NB4 (cell line): ENCODE results near the gene NCAPH2.
"Not testable (repeated sequence)": the region's sequence is repeated elsewhere in the genome, so short reads cannot be mapped to it uniquely, and the experiment has no call there.

Source experiments
- DNase-seq: peaks from one replicate; pipeline ENCODE4 v3.0.0; 2010; ENCODE audit warnings: low read depth
- H3K4me3 ChIP-seq: one replicate; pipeline ENCODE4 v1.5.1; 2011; ENCODE audit warnings: mild to moderate bottlenecking, low read depth, low read length, moderate library complexity
- MYC ChIP-seq: IDR thresholded peaks from 2 replicates; pipeline ENCODE4 v1.6.1; 2011; ENCODE audit warnings: low read depth, low read length
- POLR2A ChIP-seq: IDR thresholded peaks from 2 replicates; pipeline ENCODE4 v1.6.1; 2011; ENCODE audit warnings: mild to moderate bottlenecking; ENCODE audit not compliant: insufficient read length; ENCODE audit errors: extremely low read depth
- TF ChIP-seq, protein P1 (sequence below): IDR thresholded peaks from 2 replicates; pipeline ENCODE4 v1.6.1; 2011; ENCODE audit warnings: low read depth, low read length
- TF ChIP-seq, protein P2 (sequence below): IDR thresholded peaks from one replicate; pipeline ENCODE4 v1.5.1; 2012; ENCODE audit warnings: low read depth, low read length

NCAPH2 gene

DNA sequence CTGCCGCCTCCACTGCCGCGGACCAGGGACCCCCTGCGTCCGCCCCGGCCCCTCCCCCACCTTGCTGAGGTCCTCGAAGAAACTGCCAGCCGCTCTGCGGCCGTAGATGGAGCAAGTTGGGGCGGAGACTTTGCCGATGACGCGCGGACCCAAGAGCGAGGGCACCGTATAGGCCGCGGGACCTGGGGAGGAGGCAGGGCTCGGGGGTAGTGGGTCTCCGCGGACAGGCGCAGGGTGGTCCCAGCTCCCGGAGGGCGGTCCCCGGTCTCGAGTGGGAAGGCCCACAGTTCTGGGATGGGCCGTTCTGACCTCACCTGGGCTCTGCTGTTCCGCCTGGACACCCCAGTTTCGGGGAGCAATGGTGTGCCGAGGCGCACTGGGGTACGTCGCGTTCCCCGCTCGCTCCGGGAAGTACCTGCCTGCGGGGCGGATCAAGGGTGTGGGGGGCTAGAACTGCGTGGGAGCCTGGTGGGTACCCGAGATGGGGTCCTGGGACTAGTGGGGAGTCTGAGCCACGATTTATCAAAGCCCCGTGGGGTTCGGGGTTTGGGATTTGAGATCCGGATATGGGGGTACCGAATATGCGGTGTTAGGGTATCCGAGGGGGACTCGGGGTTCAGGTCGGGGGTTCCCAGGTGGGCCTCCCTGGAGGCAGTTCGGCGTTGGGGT, 23.0 kb downstream of the NCAPH2 start:
- peak overlapping the region; percentile 73 for H3K4me3 ChIP-seq
- DNase-seq, result peak; percentile 93
- TF ChIP-seq, protein P1, sequence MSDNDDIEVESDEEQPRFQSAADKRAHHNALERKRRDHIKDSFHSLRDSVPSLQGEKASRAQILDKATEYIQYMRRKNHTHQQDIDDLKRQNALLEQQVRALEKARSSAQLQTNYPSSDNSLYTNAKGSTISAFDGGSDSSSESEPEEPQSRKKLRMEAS, result 0 out of 2 replicates have a peak, but pooled peaks have one; percentile 11
- peak; percentile 61 for TF ChIP-seq POLR2A
- TF ChIP-seq, protein P2, sequence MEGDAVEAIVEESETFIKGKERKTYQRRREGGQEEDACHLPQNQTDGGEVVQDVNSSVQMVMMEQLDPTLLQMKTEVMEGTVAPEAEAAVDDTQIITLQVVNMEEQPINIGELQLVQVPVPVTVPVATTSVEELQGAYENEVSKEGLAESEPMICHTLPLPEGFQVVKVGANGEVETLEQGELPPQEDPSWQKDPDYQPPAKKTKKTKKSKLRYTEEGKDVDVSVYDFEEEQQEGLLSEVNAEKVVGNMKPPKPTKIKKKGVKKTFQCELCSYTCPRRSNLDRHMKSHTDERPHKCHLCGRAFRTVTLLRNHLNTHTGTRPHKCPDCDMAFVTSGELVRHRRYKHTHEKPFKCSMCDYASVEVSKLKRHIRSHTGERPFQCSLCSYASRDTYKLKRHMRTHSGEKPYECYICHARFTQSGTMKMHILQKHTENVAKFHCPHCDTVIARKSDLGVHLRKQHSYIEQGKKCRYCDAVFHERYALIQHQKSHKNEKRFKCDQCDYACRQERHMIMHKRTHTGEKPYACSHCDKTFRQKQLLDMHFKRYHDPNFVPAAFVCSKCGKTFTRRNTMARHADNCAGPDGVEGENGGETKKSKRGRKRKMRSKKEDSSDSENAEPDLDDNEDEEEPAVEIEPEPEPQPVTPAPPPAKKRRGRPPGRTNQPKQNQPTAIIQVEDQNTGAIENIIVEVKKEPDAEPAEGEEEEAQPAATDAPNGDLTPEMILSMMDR, result no peak

DNA sequence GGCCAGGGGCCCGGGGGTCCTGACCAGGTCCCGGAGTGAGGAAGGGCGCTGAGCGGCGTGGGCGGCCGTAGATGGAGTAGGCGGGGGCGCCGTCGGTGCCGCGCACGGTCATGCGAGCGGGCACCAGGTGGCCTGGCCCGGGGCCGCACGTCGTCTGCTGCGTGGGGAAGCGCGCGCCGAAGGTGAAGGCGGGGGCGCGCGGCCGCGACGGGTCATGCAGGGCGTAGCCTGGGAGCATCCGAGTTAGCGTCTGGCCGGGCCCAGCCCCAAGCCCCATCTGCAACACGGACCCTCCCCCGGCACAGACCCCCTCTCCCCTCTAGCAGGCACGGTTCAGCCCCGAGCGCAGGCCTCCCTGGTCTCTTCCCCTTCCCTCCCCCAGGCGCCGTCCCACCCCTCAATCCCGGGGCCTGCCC, 23.5 kb downstream of the NCAPH2 start:
- H3K4me3 ChIP-seq, result peak overlapping the region; percentile 73
- TF ChIP-seq MYC (peak; percentile 38), POLR2A (no peak)
- TF ChIP-seq, protein P1, result peak; percentile 25; the same call in 1 of the 2 replicates
- peak; percentile 77 for DNase-seq

DNA sequence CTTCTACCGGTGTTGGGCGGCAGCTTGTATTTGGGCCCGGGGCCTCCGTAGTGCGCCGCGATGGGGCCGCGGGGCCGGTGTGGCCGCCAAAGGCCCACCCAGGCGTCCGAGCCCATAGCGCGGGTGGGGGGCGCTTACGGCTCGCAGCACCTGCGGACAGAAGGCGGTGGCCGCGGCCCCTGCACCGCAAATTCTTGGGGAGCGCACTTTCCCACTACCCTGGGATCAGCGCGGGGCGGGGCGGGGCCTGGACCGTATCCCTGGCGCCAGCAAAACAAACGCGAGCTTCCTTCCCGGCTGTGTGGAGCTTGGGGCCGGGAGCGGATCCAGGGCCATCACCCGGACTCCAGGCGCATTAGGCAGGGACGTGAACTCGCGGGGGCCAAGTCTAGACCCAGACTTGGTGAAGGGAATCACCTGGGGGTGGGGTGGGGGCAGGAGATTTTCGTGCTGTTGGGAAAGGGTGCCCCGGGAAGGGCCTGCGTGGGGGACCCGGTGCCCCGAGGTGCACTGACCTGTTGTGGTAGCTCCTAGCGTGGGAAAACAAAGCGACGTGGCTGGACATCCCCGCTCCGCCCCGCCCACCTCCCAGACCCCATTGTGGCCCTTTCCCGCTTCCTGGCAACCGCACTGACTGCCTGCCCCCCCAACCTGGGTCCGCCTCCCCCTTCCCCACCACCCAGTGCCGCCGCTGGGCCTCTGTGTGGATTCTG, 24.1 kb downstream of the NCAPH2 start:
- peak; percentile 38 for DNase-seq
- peak overlapping the region; percentile 73 for H3K4me3 ChIP-seq
- TF ChIP-seq, protein P2, result no peak
- TF ChIP-seq MYC (no peak), POLR2A (no peak)
- TF ChIP-seq, protein P1, result no peak

DNA sequence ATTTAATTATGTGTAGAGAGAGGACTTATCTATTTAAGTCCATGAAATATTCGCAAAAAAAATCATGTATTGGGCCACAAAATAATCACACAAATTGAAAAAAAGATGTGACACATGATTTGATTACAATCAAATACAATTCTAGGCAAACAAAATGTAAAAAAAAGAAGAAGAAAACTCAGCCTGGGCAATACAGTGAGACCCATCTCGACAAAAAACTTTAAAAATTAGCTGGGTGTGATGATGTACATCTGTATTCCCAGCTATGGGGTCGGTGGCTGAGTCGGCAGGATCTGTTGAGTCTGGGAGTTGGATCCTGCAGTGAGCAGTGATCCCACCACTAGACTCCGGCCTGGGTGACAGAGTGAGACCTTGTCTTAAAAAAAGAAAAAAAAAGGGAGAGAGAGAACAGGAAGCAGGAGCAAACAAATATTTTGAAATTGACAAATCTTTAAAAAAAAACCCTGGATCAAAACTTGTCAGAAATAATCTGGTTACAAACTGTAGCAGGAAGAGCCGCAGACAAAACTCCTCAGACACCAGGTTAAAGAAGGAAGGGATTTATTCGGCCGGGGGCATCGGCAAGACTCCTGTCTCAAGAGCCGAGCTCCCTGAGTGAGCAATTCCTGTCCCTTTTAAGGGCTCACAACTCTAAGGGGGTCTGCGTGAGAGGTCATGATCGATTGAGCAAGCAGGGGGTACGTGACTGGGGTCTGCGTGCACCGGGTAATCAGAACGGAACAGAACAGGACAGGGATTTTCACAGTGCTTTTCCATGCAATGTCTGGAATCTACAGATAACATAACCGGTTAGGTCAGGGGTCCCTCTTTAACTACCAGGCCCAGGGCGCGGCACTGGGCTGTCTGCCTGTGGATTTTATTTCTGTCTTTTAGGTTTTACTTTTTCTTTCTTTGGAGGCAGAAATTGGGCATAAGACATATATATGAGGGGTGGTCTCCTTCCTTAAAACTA, 25.1 kb downstream of the NCAPH2 start:
- no peak for TF ChIP-seq POLR2A
- DNase-seq, result no peak
- H3K4me3 ChIP-seq, result no peak overlapping the region

DNA sequence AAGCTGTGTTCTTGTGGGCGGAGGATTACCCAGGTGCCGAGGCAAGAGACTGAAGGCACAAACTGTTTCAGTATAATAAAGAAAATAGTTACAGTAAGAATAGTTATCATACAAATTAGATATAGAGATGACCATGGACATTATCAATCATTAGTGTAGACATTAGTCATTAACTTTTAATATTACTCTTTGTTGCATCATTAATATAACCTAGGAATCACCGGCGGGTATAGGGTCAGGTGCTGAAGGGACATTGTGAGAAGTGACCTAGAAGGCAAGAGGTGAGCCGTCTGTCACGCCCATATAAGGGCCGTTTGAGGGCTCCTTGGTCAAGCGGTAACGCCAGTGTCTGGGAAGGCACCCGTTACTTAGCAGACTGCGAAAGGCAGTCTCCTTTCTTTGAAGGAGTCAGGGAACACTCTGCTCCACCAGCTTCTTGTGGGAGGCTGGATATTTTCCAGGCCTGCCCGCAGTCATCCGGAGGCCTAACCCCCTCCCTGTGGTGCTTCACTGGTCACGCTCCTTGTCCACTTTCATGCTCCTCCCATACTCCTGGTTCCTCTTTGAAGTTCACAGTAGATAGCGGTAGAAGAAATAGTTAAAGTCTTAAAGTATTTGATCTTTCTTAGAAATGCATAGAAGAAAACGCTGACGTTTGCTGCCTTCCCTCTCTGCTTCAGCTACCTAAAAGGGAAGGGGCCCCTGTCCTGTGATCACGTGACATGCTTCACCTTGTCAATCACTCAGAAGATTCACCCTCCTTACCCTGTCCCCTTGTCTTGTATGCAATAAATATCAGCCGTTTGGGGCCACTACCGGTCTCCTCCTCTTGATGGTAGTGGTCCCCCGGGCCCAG, 26.1 kb downstream of the NCAPH2 start:
- H3K4me3 ChIP-seq, result not testable (repeated sequence)
- DNase-seq, result peak; percentile 78

DNA sequence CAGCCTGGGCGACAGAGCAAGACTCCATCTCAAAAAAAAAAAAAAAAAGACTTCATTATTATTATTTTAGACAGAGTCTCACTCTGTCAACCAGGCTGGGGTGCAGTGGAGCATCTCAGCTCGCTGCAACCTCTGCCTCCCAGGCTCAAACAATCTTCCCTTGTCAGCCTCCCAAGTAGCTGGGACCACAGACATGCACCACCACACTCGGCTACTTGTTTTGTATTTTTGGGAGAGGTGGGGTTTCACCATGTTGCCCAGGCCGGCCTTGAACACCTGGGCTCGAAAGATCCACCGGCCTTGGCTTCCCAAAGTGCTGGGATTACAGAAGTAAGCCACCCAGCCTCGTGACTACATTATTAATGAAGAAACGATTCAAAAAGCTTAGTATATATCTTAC, 27.1 kb downstream of the NCAPH2 start:
- no peak for DNase-seq
- TF ChIP-seq POLR2A (no peak), MYC (no peak)
- TF ChIP-seq, protein P1, result no peak
- TF ChIP-seq, protein P2, result no peak
- H3K4me3 ChIP-seq, result no peak overlapping the region

DNA sequence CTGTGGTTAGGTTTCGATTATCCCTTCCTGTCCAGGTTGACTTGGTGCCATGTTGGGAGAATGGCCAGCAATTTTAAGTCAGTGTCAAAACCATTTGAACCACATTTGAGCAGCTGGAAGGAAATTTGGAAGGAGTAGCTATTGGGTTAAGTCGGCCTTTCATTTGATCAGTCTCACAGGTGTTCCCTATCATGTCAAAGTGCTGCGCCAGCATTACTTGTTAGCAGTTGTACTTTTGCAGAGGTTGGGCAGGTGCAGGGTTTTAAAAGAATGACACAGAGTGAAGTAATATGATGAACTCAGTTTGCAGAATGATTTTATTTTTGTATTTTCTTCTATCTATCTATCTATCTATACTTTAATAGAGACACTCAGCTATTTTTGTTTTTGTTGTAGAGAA, 28.2 kb downstream of the NCAPH2 start:
- TF ChIP-seq, protein P1, result no peak
- no peak for TF ChIP-seq POLR2A
- TF ChIP-seq MYC, result no peak
- TF ChIP-seq, protein P2, result no peak
- DNase-seq, result no peak
- no peak overlapping the region for H3K4me3 ChIP-seq
